ENCODE results near the gene PLXNA4. TPM values are rescaled to one million over a fixed set of nuclear protein-coding genes. Genes with fewer than 3 reads are reported as not detected.

Gene PLXNA4
- total RNA-seq, 2 experiments from 2014 or later: 0.75 to 0.85 TPM

DNA sequence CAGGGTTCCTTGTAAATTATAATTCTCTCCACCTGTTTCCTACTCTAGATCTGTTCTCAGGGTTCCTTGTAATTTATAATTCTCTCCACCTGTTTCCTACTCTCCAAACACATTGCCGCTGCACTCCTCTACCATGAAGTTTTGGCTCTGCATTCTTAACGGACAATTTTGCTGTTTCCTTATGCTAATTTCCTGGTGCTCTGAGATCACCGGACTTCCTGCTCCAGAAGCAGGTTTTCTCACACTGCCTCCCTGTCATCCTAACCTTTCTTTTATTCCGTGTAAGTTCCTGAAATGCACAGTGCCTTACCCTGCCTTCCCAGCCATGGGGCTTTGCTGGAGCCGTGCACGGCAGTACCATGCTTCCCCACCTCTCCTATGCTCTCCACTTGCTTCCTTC is 256.8 kb downstream of the PLXNA4 start:
- no peaks in the 10 kb centered on the region for H3K36me3 ChIP-seq (ENCODE audit: insufficient read depth, low read length)
- TF ChIP-seq, protein P1, sequence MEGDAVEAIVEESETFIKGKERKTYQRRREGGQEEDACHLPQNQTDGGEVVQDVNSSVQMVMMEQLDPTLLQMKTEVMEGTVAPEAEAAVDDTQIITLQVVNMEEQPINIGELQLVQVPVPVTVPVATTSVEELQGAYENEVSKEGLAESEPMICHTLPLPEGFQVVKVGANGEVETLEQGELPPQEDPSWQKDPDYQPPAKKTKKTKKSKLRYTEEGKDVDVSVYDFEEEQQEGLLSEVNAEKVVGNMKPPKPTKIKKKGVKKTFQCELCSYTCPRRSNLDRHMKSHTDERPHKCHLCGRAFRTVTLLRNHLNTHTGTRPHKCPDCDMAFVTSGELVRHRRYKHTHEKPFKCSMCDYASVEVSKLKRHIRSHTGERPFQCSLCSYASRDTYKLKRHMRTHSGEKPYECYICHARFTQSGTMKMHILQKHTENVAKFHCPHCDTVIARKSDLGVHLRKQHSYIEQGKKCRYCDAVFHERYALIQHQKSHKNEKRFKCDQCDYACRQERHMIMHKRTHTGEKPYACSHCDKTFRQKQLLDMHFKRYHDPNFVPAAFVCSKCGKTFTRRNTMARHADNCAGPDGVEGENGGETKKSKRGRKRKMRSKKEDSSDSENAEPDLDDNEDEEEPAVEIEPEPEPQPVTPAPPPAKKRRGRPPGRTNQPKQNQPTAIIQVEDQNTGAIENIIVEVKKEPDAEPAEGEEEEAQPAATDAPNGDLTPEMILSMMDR (IDR thresholded peaks at IDR 0.05): no peak
- Mint-ChIP-seq H3K27me3 (peaks cover 61% of the 10 kb centered on the region), H3K36me3 (ENCODE audit: low read depth) (no peaks in the 10 kb centered on the region), H3K4me1 (ENCODE audit: low read depth) (peaks cover 17% of the 10 kb centered on the region), H3K27ac (no peak overlapping the region), H3K4me3 (no peak overlapping the region), H3K9me3 (peaks cover 2% of the 10 kb centered on the region)
- H3K4me3 ChIP-seq (ENCODE audit: low read length): no peak overlapping the region
- CTCF ChIA-PET: interaction anchor here (0.8 to 1.4 kb wide), 5 partner anchors 9 to 1114 kb away, joined by 3 to 11 read pairs (median 6); no protein-coding TSS in a partner anchor
- ATAC-seq (ENCODE audit: poor library complexity): no peak
- H3K27ac ChIP-seq (ENCODE audit: low read depth in 1 of 2, low read length in 2 of 2): no peak overlapping the region
- no peak for DNase-seq
- no peaks in the 10 kb centered on the region for H3K9me3 ChIP-seq (ENCODE audit: control insufficient read depth in 1 of 2, insufficient read depth in 1 of 2, low read length in 2 of 2)
- intact Hi-C loops (cut with DNase I, micrococcal nuclease): loop anchor here (2.0 to 10.0 kb wide), 5 partner anchors 911 to 1823 kb away; no protein-coding TSS in a partner anchor
- H3K27me3 ChIP-seq (ENCODE audit: control insufficient read depth in 1 of 2, insufficient read depth in 2 of 2, low read length in 2 of 2): peaks cover 20 to 21% of the 10 kb centered on the region in 2 experiments
- POLR2A ChIA-PET: no interaction called here
- H3K4me1 ChIP-seq (ENCODE audit: insufficient read depth, low read length): peaks cover 9% of the 10 kb centered on the region

DNA sequence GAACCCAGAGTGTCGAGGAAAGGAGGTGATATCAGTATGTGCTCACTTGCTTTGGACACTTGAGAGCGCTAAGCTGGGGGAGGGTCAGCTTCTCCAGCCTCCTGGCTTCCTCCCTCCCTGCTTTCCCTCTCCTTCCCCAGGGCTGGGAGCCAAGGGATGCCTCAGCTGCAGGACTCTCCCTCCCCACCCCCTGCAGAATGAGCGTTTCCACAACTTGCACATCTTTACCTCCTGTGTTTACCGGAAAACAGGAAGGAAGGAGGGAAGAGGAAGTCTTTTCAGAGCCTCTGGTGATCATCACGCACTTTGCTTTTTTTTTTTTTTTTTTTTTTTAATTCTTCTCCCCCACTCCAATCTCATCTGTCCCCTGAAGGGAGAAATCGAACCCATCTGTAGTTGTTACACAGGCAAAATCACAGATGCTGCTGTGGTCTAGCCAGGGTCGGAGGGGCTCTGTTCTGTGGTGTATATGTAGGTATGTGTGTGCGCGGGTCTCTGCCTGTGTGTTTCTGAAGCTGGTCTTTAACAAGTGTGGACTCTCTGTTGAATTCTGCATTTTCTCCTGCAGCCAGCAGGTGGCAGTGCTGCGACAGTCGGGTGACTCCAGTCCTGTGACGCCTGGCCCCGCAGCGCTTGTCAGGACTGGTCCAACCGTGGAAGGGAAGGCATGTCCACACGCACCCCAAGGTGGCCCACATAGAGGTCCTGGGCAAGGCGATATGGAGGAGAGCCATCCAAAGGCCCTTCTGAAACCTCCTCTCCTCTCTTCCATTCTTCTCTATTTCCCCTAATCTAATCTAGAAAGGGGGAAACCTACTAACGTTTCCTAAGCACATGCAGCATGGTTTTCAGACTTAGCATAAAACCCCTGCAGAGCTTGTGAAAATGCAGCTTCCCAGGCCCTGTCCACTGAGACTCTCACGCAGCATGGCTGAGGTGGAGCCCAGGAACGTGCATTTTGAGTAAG is 257.6 kb downstream of the PLXNA4 start:
- H3K4me3 ChIP-seq (ENCODE audit: low read length): no peak overlapping the region

DNA sequence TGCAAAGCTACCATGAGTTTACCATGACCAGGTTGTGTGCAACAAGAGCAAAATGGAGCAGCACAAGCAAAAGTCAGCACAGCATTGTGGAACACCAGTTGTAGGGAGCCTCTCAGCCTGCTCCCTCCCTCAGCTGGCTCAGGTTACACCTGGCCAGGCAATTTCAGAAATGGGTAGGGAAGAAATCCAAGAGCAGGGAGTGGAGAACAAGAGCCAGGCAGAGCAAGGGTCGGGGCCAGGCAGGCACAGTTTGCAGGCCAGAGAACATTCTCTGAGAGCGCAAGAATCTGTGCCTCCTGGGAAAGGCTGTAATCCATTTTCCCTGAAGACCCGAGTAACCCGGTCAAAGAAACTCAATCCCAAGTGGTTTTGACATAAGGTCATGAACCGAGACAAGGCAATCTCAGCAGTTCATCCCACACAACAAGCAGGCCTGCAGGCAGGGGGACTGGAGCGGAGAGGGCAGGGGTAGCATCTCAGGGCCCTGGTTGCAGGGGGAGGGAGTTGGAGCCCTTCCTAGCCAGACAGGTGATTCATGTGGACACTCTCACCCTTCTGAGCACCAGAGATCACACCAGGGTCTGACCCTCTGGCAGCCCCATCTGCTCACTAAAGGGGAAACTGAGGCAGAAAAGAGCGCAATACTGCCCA is 258.4 kb downstream of the PLXNA4 start:
- peaks cover 9% of the 10 kb centered on the region for H3K4me1 ChIP-seq (ENCODE audit: insufficient read depth, low read length)
- no peaks in the 10 kb centered on the region for H3K36me3 ChIP-seq (ENCODE audit: insufficient read depth, low read length)
- H3K36me3 Mint-ChIP-seq (ENCODE audit: low read depth): no peaks in the 10 kb centered on the region
- H3K27ac ChIP-seq (ENCODE audit: low read depth in 1 of 2, low read length in 2 of 2): no peak overlapping the region
- no peak overlapping the region for H3K4me3 Mint-ChIP-seq
- ChIA-PET CTCF (interaction anchor here (1.0 kb wide), 1 partner anchor 240 kb away, joined by 3 read pairs; no protein-coding TSS in a partner anchor), POLR2A (no interaction called here)
- TF ChIP-seq, protein P1 (IDR thresholded peaks at IDR 0.05): no peak
- peaks cover 63% of the 10 kb centered on the region for H3K27me3 Mint-ChIP-seq
- intact Hi-C loops (cut with DNase I, micrococcal nuclease): loop anchor here (1.0 to 10.0 kb wide), 7 partner anchors 262 to 1824 kb away; no protein-coding TSS in a partner anchor
- peaks cover 2% of the 10 kb centered on the region for H3K9me3 Mint-ChIP-seq
- H3K27me3 ChIP-seq (ENCODE audit: control insufficient read depth in 1 of 2, insufficient read depth in 2 of 2, low read length in 2 of 2): peaks cover 21% of the 10 kb centered on the region in 2 experiments
- no peak for DNase-seq
- H3K4me3 ChIP-seq (ENCODE audit: low read length): no peak overlapping the region
- no peak for ATAC-seq (ENCODE audit: poor library complexity)
- H3K4me1 Mint-ChIP-seq (ENCODE audit: low read depth): peaks cover 17% of the 10 kb centered on the region
- H3K27ac Mint-ChIP-seq: no peak overlapping the region
- no peaks in the 10 kb centered on the region for H3K9me3 ChIP-seq (ENCODE audit: control insufficient read depth in 1 of 2, insufficient read depth in 1 of 2, low read length in 2 of 2)

More for the DNA sequence above, 257.6 kb downstream of the PLXNA4 start:
- Histone ChIP-seq H3K4me1 (ENCODE audit: insufficient read depth, low read length) (peaks cover 9% of the 10 kb centered on the region), H3K27ac (ENCODE audit: low read depth in 1 of 2, low read length in 2 of 2) (no peak overlapping the region), H3K9me3 (ENCODE audit: control insufficient read depth in 1 of 2, insufficient read depth in 1 of 2, low read length in 2 of 2) (no peaks in the 10 kb centered on the region), H3K27me3 (ENCODE audit: control insufficient read depth in 1 of 2, insufficient read depth in 2 of 2, low read length in 2 of 2) (peaks cover 21% of the 10 kb centered on the region in 2 experiments), H3K36me3 (ENCODE audit: insufficient read depth, low read length) (no peaks in the 10 kb centered on the region)
- H3K27ac Mint-ChIP-seq: no peak overlapping the region
- POLR2A ChIA-PET: no interaction called here
- peak; percentile 59 to 86 (median 68) for DNase-seq
- peak overlapping the region; percentile 49 for H3K4me3 Mint-ChIP-seq
- intact Hi-C loops (cut with DNase I, micrococcal nuclease): loop anchor here (1.0 to 10.0 kb wide), 7 partner anchors 262 to 1824 kb away; no protein-coding TSS in a partner anchor
- no peaks in the 10 kb centered on the region for H3K36me3 Mint-ChIP-seq (ENCODE audit: low read depth)
- CTCF ChIA-PET: interaction anchor here (0.5 to 1.4 kb wide), 11 partner anchors 8 to 1115 kb away, joined by 3 to 11 read pairs (median 3); no protein-coding TSS in a partner anchor
- peaks cover 2% of the 10 kb centered on the region for H3K9me3 Mint-ChIP-seq
- ATAC-seq (ENCODE audit: poor library complexity): peak; percentile 84
- peaks cover 57% of the 10 kb centered on the region for H3K27me3 Mint-ChIP-seq
- H3K4me1 Mint-ChIP-seq (ENCODE audit: low read depth): peaks cover 17% of the 10 kb centered on the region
- TF ChIP-seq, protein P1 (IDR thresholded peaks at IDR 0.05): peak; percentile 82

Measured in CD4-positive, alpha-beta T cell (primary cell).